ENCODE results near the gene AP3M1. TPM values are rescaled to one million over a fixed set of nuclear protein-coding genes. Genes with fewer than 3 reads are reported as not detected.

Gene AP3M1
- total RNA-seq, 4 donors from 2014 or later = 28.9 to 35.2 (median 32.4) TPM

DNA sequence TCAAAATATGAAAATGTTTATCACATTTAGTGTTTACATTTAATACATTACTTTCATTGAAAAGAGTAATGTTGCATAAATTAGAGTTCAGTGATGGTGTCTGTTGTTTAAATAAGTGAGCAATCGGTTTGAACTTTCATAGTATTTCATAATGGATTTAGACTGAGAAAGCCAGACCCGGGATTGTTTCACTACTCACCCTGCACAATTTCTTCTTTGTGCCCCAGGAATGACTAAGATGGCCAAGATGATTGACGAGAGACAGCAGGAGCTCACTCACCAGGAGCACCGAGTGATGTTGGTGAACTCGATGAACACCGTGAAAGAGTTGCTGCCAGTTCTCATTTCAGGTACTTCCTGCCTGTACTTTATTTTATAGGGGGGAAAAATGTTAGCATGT lies 78.1 kb downstream of the AP3M1 start:
- H3K4me1 ChIP-seq = no peaks in the 10 kb centered on the region
- H3K36me3 ChIP-seq = peaks cover 20 to 23% of the 10 kb centered on the region in 2 donors
- no peak overlapping the region for H3K4me3 ChIP-seq (replicated peaks in 1 of 3)
- TF ChIP-seq, protein P1, sequence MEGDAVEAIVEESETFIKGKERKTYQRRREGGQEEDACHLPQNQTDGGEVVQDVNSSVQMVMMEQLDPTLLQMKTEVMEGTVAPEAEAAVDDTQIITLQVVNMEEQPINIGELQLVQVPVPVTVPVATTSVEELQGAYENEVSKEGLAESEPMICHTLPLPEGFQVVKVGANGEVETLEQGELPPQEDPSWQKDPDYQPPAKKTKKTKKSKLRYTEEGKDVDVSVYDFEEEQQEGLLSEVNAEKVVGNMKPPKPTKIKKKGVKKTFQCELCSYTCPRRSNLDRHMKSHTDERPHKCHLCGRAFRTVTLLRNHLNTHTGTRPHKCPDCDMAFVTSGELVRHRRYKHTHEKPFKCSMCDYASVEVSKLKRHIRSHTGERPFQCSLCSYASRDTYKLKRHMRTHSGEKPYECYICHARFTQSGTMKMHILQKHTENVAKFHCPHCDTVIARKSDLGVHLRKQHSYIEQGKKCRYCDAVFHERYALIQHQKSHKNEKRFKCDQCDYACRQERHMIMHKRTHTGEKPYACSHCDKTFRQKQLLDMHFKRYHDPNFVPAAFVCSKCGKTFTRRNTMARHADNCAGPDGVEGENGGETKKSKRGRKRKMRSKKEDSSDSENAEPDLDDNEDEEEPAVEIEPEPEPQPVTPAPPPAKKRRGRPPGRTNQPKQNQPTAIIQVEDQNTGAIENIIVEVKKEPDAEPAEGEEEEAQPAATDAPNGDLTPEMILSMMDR (IDR thresholded peaks at IDR 0.05) = no peak
- TF ChIP-seq POLR2A (IDR thresholded peaks at IDR 0.05) = no peak
- WGBS, 2 donors = 88 to 89% methylated on average over 6 of the region's 6 CpGs
- intact Hi-C loops (cut with DNase I) = loop anchor here (10.0 kb wide), 2 partner anchors 128 to 188 kb away; no protein-coding TSS in a partner anchor
- no peaks in the 10 kb centered on the region for H3K9me3 ChIP-seq
- no peaks in the 10 kb centered on the region for H3K27me3 ChIP-seq
- no peak overlapping the region for H3K27ac ChIP-seq
- DNase-seq = no peak

DNA sequence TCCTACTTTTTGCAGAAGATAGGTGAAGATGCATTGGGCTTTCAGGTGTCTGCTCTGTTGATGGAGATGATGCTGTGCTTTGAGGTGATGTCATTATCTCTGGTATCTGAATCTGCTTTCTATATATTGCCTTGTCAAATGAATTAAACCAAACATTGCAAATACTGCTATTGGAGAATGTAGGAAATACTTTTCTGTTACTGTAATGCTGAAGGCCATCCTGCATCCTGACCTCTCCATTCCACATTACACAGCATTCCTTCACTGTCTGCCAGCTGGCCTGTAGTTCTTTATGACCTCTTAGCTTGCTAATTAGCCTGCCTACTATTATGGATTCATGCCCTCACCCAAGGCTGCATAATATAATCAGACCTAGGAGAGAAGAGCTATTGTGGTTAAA lies 79.5 kb downstream of the AP3M1 start:
- H3K27ac ChIP-seq = no peak overlapping the region

More for the DNA sequence above, 79.5 kb downstream of the AP3M1 start:
- DNase-seq = no peak
- Histone ChIP-seq H3K4me1 (no peaks in the 10 kb centered on the region), H3K27me3 (no peaks in the 10 kb centered on the region), H3K36me3 (peaks cover 20 to 23% of the 10 kb centered on the region in 2 donors), H3K4me3 (replicated peaks in 1 of 3) (no peak overlapping the region), H3K9me3 (no peaks in the 10 kb centered on the region)
- TF ChIP-seq, protein P1 (IDR thresholded peaks at IDR 0.05) = no peak
- TF ChIP-seq POLR2A (IDR thresholded peaks at IDR 0.05) = no peak
- intact Hi-C loops (cut with DNase I) = loop anchor here (10.0 kb wide), 2 partner anchors 126 to 186 kb away; no protein-coding TSS in a partner anchor

Other genes starting within 250 kb of the AP3M1 start
- gene PLAU, start 239.7 kb downstream of the AP3M1 start, total RNA-seq = 10 to 100 TPM in 1 of 4 donors, 1 to 10 TPM in 3; 3.8 to 13.3 (median 7.3) TPM
- gene VCL, start 152.7 kb downstream of the AP3M1 start, total RNA-seq = 100 to 1,000 TPM in 3 of 4 donors, 10 to 100 TPM in 1; 71.9 to 151 (median 112) TPM
- 10 to 100 TPM; 62.1 to 84.7 (median 74.4) TPM for gene ADK, start 393 bp upstream of the AP3M1 start, total RNA-seq

Data from thyroid gland (tissue), 4 donors.